Left ventricle myocardium superior (tissue), 1 donor: Measurements from ENCODE around the gene FAM117B. TPM values are rescaled to one million over a fixed set of nuclear protein-coding genes. Genes with fewer than 3 reads are reported as not detected.
"Not testable (repeated sequence)": the region's sequence is repeated elsewhere in the genome, so short reads cannot be mapped to it uniquely, and the experiment has no call there.

Experiments used
- ATAC-seq: fragments of 200-7000 bp; cut with Tn5 transposase; one replicate; pipeline ENCODE4 v1.9.1; 2020; ENCODE audit warnings: mild to moderate bottlenecking, moderate library complexity
- DNase-seq: peaks from one replicate; pipeline ENCODE4 v3.0.0-alpha.2; 2020
- intact Hi-C: fragments of 100-400 bp; cut with micrococcal nuclease; formaldehyde crosslinking; loops from one replicate; pipeline ENCODE4 v1.11.0; 2022
- total RNA-seq: library from RNA; stranded (reverse); fragmentation: NEBNext Ultra II Directional; extraction: Animal tissue kit (Norgen Biotek cat#: 25700); gene quantifications from one replicate; pipeline ENCODE4 v1.2.1, GENCODE V29; 2021
- donor health status: DM: no; HTN: yes; CAD: no; lungs with severe emphysema.

Gene FAM117B
- total RNA-seq, 1 donor from 2014 or later, result 2.4 TPM

DNA sequence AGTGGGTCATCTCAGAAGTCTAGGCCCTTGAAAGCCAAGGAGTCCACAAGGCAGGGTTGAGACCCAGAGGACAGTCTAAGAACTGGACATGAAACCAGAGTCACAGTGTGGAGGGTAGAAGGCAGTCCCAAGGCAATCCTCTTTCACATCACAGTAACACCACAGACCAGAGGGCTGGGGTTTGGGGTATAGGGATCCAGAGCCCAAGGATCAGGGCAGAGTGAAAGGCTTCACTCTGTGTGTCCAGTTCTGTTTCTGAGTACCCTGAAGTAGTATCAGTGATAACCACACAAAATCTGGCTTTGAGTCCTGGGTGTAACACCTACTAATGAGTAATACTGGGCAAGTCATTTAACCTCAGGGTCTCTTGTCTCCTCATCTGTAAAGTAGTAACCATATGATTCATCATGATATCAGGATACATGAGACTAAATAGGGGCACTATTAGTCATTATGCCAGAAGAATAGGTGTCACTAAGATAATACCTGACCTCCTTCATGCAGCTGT, 145.8 kb downstream of the FAM117B start:
- DNase-seq (no peak), ATAC-seq (no peak)
- intact Hi-C loops, result no loop called here

DNA sequence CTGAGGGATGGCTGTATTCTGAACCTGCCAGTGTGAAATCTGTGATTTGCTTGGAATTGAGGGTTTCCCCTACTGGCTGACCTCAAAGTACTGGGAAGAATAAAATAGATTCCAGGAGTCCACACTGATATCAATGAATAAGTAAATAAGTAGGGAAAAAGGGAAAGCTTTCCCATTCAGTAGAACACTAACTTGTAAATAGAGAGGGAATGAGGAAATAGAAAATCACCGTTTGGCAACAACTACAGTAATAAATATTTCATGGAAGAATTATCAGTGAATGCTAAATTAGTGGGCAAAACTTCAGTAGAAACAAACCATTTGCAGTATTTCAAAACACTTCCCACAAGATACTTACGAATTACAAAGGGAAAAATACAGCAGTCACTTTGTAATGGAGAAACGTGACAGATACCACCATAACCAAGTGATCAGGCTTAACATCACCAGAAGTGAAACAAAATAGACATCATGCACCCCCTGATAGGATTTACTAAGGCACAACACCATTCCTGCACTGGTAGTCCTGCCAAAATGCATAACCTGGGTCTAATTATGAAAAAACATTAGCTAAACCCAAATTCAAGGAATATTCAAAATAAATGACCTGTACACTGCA, 148.3 kb downstream of the FAM117B start:
- DNase-seq (no peak), ATAC-seq (no peak)
- intact Hi-C loops, result no loop called here

DNA sequence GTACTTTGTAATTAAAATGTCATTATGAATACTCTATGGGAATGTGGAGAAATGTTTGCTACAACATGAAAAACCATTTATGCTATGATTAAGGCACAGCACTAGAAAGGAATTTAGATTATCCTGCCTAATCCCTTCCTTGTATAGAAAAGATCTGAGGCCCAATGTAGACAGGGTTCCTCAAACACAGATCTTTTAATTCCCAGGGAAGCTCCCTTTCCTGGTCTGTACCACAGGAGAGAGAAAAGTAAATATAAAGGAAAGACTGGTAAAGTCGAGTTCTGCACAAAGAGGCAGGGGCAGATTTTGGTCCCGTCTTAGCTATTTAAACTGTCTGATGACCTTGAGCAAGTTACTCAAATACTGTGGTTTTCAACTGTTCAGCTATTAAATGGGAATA, 152.1 kb downstream of the FAM117B start:
- DNase-seq, result no peak
- no peak for ATAC-seq
- intact Hi-C loops, result no loop called here

DNA sequence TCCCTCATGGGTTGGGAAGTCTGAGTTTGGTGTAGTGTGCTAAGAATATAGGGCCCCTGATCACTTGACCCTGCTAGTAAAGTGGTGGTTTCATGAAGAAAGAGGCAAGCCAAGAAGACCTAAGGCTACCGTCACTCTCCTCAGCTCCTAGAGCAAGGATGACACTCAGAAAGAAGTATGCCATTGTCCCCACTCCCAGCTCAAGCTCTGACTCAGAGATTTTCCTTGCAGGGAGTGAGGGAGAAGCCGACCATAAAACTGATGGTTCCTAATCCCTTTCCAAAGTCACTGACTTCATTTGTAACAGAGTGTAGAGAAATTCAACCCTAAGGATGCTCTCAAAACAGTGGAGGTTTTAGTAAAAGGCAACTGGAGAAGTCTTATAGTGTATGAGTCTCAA, 155.9 kb downstream of the FAM117B start:
- no peak for DNase-seq
- intact Hi-C loops, result no loop called here
- no peak for ATAC-seq

DNA sequence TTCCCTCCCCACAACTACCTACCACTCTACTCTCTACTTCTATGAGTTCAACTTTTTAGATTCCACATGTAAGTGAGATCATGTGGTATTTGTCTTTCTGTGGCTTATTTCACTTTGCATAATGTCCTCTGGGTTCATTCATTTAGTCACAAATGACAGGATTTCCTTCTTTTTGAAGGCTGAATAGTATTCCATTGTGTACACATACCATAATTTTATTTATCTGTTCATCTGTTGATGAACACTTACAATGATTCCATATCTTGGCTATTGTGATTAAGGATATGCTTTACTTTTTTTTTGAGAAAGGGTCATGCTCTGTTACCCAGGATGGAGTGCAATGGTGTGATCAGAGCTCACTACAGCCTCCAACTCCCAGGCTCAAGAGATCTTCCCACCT, 163.2 kb downstream of the FAM117B start:
- DNase-seq, result no peak
- intact Hi-C loops, result no loop called here
- no peak for ATAC-seq

DNA sequence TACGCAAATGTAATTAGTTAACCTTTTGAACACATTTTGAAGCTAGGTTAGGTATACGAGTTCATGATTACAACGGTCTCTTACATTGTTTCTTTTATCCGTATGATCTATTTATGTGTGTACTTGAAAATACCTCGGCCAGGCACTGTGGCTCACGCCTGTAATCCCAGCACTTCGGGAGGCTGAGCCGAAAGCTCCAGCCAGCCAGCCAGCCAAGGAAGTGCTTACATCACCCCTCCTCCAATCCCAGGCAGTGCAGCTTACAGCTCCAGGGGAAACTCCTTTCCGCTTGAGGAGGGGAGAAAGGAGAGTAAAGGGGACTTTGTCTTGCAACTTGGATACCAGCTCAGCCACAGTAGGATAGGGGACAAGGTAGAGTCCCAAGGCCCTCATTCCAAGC, 171.1 kb downstream of the FAM117B start:
- ATAC-seq (peak; percentile 92), DNase-seq (peak; percentile 67)
- intact Hi-C loops, result not testable (repeated sequence)

- peak; percentile 83 for DNase-seq
- peak; percentile 98 for ATAC-seq
- intact Hi-C loops, result not testable (repeated sequence)
These were observed 172.8 kb downstream of the FAM117B start for GRCh38 chr2:202807431-202808138.

- no peak for DNase-seq
- intact Hi-C loops, result no loop called here
- no peak for ATAC-seq
These were observed 174.0 kb downstream of the FAM117B start for GRCh38 chr2:202808754-202809153.

GRCh38 chr2:202813387-202813786, 178.6 kb downstream of the FAM117B start:
- intact Hi-C loops, result no loop called here

DNA sequence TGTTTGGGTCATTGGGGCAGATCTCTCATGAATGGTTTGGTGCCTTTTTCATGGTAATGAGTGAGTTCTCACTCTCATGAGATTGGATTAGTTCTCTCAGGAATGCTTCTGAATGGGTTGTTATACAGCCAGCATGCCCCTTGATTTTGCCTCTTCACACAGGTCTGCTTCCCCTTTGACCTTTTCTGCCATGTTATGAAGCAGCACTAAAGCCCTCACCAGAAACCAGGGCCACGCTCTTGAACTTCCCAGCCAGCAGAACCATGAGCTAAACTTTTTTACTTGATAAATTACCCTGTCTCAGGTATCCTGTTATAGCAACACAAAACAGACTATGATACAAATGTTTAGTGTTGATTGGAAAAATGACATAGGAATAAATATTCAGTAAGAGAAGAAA, 179.5 kb downstream of the FAM117B start:
- intact Hi-C loops, result no loop called here
- ATAC-seq (no peak), DNase-seq (no peak)

More at GRCh38 chr2:202813387-202813786, 178.6 kb downstream of the FAM117B start:
- DNase-seq, result no peak
- ATAC-seq, result no peak

- intact Hi-C loops, result no loop called here
- peak; percentile 82 for ATAC-seq
- DNase-seq, result no peak
These were observed 181.0 kb downstream of the FAM117B start for GRCh38 chr2:202815548-202816360.

- ATAC-seq, result no peak
- intact Hi-C loops, result no loop called here
- DNase-seq, result no peak
These were observed 183.0 kb downstream of the FAM117B start for GRCh38 chr2:202817771-202818170.

- DNase-seq (no peak), ATAC-seq (no peak)
- intact Hi-C loops, result no loop called here
These were observed 183.6 kb downstream of the FAM117B start for GRCh38 chr2:202818321-202818720.

Other genes with a start within 250 kb of the FAM117B start
- 6.9 TPM for gene ICA1L, start 236.8 kb downstream of the FAM117B start, total RNA-seq